Stomach (tissue), 4 donors: ENCODE results near the gene PTBP1.

Source experiments
- POLR2A ChIP-seq, 4 donors: fragments of 450-650 bp; IDR thresholded peaks; one replicate each; pipeline ENCODE4 v1.6.1; 2016; ENCODE audit warnings: antibody characterized with exemption in 4 of 4, control low read depth in 2 of 4, mild to moderate bottlenecking in 1 of 4, moderate library complexity in 1 of 4
- POLR2AphosphoS5 ChIP-seq, 3 donors: sonication (generic); formaldehyde crosslinking; IDR thresholded peaks; one replicate each; pipeline ENCODE4 v1.6.1; 2016; ENCODE audit warnings: antibody characterized with exemption in 3 of 3
- TF ChIP-seq, protein P1 (sequence below), 7 experiments: fragments of 450-650 bp in 4 of 7; fragments of 200-600 bp in 3 of 7; sonication (generic) in 3 of 7; IDR thresholded peaks; one replicate each; pipeline ENCODE4 v1.5.1; 2016 to 2019; ENCODE audit warnings: antibody characterized with exemption in 7 of 7, control low read depth in 2 of 7, mild to moderate bottlenecking in 1 of 7

DNA sequence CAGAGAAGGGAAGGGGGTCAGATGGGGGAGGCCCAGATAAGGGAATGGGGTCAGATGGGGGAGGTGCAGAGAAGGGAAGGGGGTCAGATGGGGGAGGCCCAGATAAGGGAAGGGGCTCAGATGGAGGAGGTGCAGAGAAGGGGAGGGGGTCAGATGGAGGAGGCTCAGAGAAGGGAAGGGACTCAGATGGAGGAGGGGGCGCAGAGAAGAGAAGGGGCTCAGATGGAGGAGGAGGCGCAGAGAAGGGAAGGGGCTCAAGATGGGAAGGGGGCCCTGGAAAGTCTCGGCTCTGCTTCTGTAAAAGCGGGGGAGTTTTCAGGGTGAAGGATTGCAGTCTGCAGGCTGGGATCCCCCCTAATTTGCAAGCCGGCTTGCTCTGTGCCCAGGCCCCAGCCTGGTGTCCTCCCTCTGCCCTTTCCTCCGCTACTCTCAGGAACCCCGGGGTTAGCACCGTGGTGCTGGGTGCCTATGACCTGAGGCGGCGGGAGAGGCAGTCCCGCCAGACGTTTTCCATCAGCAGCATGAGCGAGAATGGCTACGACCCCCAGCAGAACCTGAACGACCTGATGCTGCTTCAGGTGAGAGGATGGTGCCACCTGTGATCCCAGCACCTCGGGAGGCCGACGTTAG lies 32.0 kb downstream of the PTBP1 start:
- TF ChIP-seq, protein P1, sequence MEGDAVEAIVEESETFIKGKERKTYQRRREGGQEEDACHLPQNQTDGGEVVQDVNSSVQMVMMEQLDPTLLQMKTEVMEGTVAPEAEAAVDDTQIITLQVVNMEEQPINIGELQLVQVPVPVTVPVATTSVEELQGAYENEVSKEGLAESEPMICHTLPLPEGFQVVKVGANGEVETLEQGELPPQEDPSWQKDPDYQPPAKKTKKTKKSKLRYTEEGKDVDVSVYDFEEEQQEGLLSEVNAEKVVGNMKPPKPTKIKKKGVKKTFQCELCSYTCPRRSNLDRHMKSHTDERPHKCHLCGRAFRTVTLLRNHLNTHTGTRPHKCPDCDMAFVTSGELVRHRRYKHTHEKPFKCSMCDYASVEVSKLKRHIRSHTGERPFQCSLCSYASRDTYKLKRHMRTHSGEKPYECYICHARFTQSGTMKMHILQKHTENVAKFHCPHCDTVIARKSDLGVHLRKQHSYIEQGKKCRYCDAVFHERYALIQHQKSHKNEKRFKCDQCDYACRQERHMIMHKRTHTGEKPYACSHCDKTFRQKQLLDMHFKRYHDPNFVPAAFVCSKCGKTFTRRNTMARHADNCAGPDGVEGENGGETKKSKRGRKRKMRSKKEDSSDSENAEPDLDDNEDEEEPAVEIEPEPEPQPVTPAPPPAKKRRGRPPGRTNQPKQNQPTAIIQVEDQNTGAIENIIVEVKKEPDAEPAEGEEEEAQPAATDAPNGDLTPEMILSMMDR (IDR thresholded peaks at IDR 0.05), result no peak
- TF ChIP-seq POLR2AphosphoS5 (IDR thresholded peaks at IDR 0.05) (no peak), POLR2A (IDR thresholded peaks at IDR 0.05) (no peak)
